Neural cell (in vitro differentiated cells): ENCODE data around the gene ANKRD42.

Experiments used
- CTCF ChIP-seq: fragments of 450-650 bp; IDR thresholded peaks from 2 replicates; pipeline ENCODE4 v1.5.1; 2014; ENCODE audit warnings: antibody characterized with exemption, mild to moderate bottlenecking, moderate library complexity; ENCODE audit not compliant: poor library complexity, severe bottlenecking
- EP300 ChIP-seq: fragments of 450-650 bp; conservative IDR thresholded peaks from 2 replicates; pipeline ENCODE4 v1.6.1; 2014; ENCODE audit warnings: antibody characterized with exemption, mild to moderate bottlenecking, moderate library complexity; ENCODE audit not compliant: poor library complexity, severe bottlenecking
- REST ChIP-seq: IDR thresholded peaks from 2 replicates; pipeline ENCODE4 v1.6.1; 2012; ENCODE audit warnings: borderline replicate concordance
- TAF1 ChIP-seq: IDR thresholded peaks from 2 replicates; pipeline ENCODE4 v1.6.1; 2012; ENCODE audit warnings: low read depth

GRCh38 chr11:83220260-83220659 lies 26.7 kb downstream of the ANKRD42 start:
- TF ChIP-seq REST (no peak), TAF1 (no peak), CTCF (no peak), EP300 (no peak)
